GM04503 (cell line): ENCODE results near the gene BAIAP2L1.

Experiments used
- DNase-seq: peaks from one replicate; pipeline ENCODE4 v3.0.0-alpha.2; 2012; ENCODE audit warnings: low read depth

The BAIAP2L1 gene

GRCh38 chr7:98359395-98359794 lies 41.5 kb downstream of the BAIAP2L1 start:
- DNase-seq, result no peak

DNA sequence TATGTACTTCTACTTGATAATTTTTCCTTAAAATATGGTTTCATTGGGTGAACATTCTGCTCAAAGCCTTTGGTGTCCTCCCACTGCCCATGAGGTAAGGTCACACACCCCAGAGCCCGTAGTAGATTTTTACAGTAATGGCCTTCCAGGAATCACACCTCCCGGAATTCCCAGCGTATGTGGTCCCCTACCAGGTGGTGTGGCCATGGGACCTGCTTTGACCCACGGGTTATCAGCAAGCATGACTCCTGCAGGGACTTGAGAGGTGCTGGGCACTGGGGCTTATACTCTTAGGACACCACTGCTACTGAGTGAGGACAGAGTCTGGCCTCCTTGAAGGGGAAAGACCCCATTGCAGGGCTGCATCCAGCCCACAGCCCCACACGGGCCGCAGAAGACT lies 42.2 kb downstream of the BAIAP2L1 start:
- DNase-seq, result no peak

DNA sequence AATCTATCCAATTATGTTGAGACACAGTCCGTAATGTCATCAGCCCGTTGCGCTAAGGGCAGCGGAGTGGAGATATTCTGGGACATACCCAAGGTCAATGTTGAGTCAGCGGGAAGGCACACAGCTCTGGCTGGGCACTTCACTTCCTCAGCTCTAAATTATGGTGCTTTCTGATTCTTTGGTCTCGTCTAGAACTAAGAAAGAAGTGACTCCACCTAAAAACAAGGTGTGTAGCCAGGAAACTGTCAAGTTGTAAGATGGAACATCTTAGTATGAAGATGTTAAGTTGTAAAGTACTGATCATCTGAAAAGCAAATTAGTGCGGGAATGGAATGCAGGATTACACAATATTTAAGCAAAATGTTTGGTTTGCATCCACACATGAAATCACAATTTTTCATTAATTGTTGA lies 43.1 kb downstream of the BAIAP2L1 start:
- no peak for DNase-seq

GRCh38 chr7:98355250-98355538 lies 45.7 kb downstream of the BAIAP2L1 start:
- DNase-seq, result no peak

DNA sequence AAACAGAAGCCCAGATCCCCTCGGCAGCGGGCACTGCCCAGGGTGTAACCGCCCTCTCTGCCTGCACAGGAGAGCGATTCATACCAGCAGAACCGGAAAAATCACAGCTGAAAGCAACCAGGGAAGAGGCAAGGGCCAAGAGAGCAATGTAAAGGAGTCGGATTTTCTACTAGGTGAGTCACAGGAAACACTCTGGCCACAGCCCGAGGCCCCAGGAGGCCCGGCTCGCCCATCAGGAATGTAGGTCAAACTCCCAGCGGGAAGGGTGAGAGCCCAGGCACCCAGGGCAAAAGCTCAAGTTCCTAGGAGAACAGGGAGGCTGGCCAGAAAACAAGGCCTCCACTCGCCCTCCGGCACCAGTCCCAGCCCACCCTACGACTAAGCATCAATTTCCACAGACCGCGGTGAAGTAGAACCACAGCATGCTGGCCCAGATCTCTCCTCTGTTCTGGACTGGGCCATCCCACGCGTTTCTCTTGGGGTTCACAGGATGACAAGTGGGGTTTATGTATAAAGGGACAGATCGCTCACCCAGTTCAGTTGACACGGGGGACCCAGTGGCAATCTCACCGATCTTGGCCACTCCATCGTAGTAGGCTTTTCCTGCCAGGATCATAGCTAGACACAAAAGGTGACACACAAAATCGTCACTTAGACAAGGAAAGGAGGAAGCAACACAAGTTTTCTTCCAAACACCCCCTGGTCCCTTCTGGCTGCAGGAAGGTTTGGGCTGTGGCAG lies 46.2 kb downstream of the BAIAP2L1 start:
- DNase-seq, result peak; percentile 70

DNA sequence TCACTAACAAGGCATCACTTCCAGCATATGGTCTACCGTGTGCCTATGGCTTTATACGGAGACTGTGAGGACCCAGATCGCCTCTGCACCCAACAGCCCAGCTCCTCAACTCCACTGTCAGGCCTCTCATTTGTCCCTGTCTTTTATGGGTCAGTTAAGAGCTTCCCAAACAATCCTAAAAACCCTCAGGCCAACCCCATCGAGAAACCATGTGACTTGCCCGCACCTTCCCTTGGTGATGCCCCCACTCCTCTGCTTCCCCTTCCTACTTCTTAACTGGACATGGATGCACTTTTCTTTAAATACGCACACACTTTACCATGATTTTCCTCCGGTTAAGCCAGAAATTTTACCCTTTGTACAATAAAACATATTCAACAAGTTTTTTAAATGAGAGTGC lies 46.8 kb downstream of the BAIAP2L1 start:
- no peak for DNase-seq

- peak; percentile 83 for DNase-seq
Observed at GRCh38 chr7:98352621-98353020, 48.3 kb downstream of the BAIAP2L1 start.

DNA sequence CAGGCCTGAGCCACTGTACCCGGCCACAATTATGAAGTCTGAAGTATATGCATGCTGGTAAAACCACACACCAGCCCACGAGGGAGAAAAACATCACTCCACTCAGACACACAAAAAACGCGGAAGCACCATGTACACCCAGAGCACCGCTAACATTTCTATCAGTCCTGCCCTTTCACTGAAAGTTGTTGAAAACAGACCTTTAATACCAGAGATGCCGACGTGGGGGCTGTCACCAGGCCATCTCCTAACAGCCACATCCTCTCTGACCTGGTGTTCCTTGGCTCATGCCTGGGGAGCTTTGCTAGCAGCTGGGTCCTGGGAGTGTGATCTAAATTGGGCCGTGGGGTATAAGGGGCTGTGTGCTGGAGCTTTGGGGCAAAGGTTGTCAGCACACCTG lies 49.8 kb downstream of the BAIAP2L1 start:
- no peak for DNase-seq

GRCh38 chr7:98348726-98349474 lies 52.0 kb downstream of the BAIAP2L1 start:
- DNase-seq, result no peak

DNA sequence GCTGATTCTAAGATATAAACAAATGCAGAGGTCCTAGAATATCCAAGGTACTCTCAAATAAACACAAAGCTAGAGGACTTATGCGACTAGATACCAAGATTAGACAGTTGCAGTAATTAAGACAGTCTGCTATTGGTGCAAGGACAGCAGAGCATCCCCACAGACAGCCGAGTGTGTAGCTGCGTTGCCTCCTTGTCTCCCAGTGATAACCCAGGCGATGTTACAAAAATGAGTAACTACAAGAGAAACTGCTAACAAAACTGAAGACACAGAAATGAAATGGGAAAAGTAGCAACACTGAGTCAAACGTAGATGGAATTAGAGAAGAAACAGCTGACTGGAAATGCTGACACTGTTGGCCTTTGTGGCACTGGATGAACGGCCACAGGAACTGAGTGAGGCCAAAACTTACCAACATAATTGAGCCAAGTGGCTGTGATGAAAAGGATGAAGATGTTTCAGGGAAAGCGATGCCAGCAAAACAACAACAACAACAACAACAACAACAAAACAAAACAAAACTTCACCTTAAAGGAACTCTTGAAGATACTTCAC lies 54.3 kb downstream of the BAIAP2L1 start:
- no peak for DNase-seq

DNA sequence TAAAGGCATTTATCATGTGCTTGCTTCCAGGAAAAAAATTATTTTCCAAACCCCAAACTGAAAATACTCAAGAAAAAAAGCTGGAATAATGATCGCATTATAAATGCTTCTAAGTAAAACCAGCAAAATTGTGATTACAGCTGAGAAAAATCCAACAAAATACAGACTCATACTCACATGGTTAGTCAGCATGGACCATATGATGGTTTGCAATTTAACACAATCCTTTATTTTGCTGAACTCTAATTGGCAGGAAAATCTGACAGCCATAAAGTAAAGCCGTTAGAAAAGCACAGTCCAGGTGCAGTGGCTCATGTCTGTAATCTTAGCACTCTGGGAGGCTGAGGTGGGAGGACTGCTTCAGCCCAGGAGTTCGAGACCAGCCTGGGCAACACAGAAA lies 59.8 kb downstream of the BAIAP2L1 start:
- DNase-seq, result peak; percentile 54

GRCh38 chr7:98339043-98339442 lies 61.8 kb downstream of the BAIAP2L1 start:
- no peak for DNase-seq

DNA sequence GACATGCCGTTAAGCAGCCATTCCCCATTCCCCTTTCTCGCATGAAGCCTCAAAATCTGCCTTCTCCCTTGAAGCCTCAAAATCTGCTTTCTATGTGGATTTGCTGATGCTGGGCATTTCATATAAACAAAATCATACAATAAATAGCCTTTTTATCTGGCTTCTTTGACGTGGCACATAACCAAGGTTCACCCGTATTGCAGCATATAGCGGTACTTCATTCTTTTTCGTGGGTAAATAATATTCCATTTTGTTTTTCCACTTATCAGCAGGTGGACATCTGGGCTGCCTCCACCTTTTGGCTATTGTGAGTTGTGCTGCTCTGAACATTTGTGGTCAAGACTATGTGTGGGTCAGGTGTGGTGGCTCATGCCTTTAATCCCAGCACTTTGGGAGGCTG lies 62.4 kb downstream of the BAIAP2L1 start:
- DNase-seq, result no peak

DNA sequence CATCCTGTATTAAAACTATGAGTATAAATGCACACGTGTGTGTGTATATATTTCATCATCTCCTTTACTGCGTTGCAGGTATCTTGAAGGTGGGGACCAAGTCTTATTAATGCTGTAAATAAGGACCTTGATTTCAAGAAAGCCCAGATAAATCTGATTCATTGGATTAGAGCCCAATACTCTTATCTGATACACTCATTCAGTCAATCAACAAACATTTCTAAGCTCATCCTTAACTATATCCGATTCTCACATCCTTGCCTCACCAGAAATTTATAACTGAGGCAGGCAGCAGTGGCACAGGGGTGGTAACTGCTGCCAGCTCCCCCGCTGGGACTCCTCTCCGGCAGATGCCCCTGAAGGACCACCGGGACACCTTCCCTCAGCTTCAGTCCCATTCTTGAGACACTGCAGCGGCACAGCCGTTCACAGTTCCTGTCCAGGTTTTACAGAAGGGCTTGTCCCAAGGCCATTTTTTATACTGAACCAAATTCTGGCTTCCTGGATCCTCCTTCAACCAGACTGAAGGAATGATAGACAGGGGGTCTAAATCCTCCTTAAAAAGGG lies 65.4 kb downstream of the BAIAP2L1 start:
- DNase-seq, result no peak

- no peak for DNase-seq
Observed at GRCh38 chr7:98334081-98334480, 66.8 kb downstream of the BAIAP2L1 start.

- no peak for DNase-seq
Observed at GRCh38 chr7:98330926-98331529, 69.9 kb downstream of the BAIAP2L1 start.

DNA sequence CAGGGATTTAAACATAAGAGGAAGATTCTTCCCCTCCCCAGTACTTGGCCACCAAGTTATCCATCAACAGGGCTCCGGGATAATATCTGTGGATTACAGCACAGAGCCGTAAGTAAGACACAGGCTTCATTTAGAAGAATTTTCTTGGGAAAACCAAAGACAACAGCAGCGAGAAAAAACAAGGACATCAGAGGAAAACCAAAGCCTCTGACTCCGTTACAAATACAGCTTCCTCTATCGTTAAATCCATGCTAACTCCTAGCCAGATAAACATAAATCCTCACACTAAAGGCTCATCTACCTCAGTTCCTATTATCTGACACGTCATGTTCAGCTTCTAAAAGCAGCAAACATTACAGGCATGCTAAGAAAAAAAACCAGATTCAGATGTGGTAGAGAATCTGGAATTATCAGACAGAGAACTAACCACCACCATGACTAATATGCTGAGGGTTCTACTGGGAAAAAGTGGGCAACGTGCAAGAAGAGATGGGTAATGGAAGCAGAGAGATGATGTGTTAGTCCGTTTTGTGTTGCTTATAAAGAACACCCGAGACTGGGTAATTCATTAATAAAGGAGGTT lies 71.0 kb downstream of the BAIAP2L1 start:
- peak; percentile 35 for DNase-seq

GRCh38 chr7:98329100-98329790 lies 71.6 kb downstream of the BAIAP2L1 start:
- no peak for DNase-seq

- DNase-seq, result no peak
Observed at GRCh38 chr7:98324782-98325181, 76.1 kb downstream of the BAIAP2L1 start.

- no peak for DNase-seq
Observed at GRCh38 chr7:98323597-98324322, 77.1 kb downstream of the BAIAP2L1 start.
